HCT116 (cell line): ENCODE results near the gene ELMOD3.

ENCODE experiments used
- CEBPB ChIP-seq: IDR thresholded peaks from 2 replicates; pipeline ENCODE4 v1.6.1; 2012; ENCODE audit warnings: low read depth
- EZH2phosphoT487 ChIP-seq: fragments of 200-600 bp; IDR thresholded peaks from 2 replicates; pipeline ENCODE4 v1.6.1; 2018; ENCODE audit warnings: antibody characterized with exemption, borderline replicate concordance
- FOSL1 ChIP-seq: IDR thresholded peaks from 2 replicates; pipeline ENCODE4 v1.6.1; 2012; ENCODE audit warnings: low read depth
- POLR2A ChIP-seq: IDR thresholded peaks from 2 replicates; pipeline ENCODE4 v1.7.0; 2011; ENCODE audit warnings: borderline replicate concordance; ENCODE audit not compliant: insufficient read depth, insufficient read length; ENCODE audit errors: extremely low read depth
- POLR2AphosphoS5 ChIP-seq: IDR thresholded peaks from 2 replicates; pipeline ENCODE4 v1.6.1; 2011; ENCODE audit warnings: mild to moderate bottlenecking, low read depth, low read length, moderate library complexity
- SIN3A ChIP-seq: IDR thresholded peaks from 2 replicates; pipeline ENCODE4 v1.6.1; 2012; ENCODE audit warnings: low read depth
- TF ChIP-seq, protein P1 (sequence below), 3 experiments: fragments of 200-600 bp in 1 of 3; sonication (generic) in 1 of 3; IDR thresholded peaks in 2 of 3; conservative IDR thresholded peaks in 1 of 3; 2 replicates each; pipeline ENCODE4 v1.5.1; 2012 to 2017; ENCODE audit warnings: low read depth in 2 of 3, low read length in 2 of 3, antibody characterized with exemption in 1 of 3, borderline replicate concordance in 1 of 3, control low read depth in 1 of 3, mild to moderate bottlenecking in 1 of 3, mixed read lengths in 1 of 3, mixed run types in 1 of 3, moderate library complexity in 1 of 3; ENCODE audit not compliant: insufficient read depth in 1 of 3

DNA sequence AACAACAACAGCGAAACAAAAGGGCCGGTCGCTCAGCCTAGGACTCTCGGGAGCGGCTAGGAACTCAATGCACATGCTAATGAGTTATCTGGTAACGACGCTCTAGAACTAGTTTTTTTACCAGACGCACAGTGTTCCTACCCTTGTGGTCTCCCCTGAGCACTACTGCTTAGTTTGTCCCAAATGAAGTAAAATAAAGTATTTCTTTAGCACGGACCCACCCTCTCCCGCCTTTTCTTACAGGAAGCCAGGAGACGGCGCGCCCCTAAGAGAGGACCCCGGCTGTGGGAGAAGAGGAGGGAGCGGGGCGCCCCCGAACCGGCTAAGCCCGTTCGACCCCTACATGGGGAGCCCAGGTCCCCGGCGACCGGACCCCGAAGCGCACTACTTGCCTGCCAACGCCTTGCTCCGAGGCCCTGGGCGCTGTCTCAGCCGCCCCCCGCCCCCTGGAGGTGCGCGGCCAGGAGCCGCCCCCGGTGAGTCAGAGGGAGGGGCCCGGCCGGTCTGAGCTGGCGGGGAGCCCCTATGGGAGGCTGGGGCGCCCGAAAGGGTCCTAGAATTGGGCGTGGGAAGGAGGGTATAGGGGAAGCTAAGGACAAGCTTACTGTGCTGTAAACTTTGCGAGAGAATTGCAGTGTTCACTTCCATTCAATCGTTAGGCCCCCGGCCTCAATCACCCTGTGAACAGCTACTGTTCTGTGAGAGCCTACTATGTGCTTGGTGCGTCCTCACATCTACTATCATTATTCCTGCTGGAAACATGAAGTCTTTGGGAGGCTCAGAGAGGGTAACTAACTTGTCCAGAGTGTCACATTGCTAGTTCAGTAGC, 59.2 kb downstream of the ELMOD3 start:
- TF ChIP-seq POLR2A (peak; percentile 46), POLR2AphosphoS5 (peak; percentile 94), SIN3A (no peak), EZH2phosphoT487 (no peak), FOSL1 (no peak), CEBPB (no peak)
- TF ChIP-seq, protein P1, sequence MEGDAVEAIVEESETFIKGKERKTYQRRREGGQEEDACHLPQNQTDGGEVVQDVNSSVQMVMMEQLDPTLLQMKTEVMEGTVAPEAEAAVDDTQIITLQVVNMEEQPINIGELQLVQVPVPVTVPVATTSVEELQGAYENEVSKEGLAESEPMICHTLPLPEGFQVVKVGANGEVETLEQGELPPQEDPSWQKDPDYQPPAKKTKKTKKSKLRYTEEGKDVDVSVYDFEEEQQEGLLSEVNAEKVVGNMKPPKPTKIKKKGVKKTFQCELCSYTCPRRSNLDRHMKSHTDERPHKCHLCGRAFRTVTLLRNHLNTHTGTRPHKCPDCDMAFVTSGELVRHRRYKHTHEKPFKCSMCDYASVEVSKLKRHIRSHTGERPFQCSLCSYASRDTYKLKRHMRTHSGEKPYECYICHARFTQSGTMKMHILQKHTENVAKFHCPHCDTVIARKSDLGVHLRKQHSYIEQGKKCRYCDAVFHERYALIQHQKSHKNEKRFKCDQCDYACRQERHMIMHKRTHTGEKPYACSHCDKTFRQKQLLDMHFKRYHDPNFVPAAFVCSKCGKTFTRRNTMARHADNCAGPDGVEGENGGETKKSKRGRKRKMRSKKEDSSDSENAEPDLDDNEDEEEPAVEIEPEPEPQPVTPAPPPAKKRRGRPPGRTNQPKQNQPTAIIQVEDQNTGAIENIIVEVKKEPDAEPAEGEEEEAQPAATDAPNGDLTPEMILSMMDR (IDR thresholded peaks at IDR 0.05 in 2 of 3, conservative IDR thresholded peaks at IDR 0.05 in 1 of 3; ENCODE audit: borderline replicate concordance in 1 of 3, insufficient read depth in 1 of 3, low read depth in 2 of 3, low read length in 2 of 3) = no peak
